ENCODE results near the gene CMSS1. TPM values are rescaled to one million over a fixed set of nuclear protein-coding genes. Genes with fewer than 3 reads are reported as not detected.

Gene CMSS1
- total RNA-seq, 4 donors from 2014 or later: 1.3 to 9.9 (median 2.3) TPM

DNA sequence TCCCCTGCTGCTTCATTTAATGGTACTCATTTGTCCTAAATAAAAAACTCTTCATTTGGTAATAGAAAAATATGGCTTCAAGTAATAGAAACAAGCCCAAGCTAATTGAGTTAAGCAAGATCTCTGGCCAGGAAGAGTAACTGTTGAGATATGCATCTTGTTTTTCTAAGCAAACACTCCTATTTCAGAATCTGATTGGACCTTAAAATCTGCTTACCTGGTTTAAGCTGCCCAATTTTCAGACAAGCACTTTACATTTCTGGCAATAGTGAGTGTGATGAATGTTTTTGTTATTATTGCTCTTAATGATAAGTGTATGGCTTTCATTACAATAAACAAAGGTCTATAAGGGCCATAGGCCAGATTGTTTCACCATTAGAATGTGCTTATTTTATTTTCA lies 86.2 kb downstream of the CMSS1 start:
- no peak for DNase-seq
- Histone ChIP-seq H3K36me3 (no peaks in the 10 kb centered on the region), H3K27me3 (no peaks in the 10 kb centered on the region), H3K4me3 (no peak overlapping the region), H3K4me1 (no peaks in the 10 kb centered on the region), H3K27ac (no peak overlapping the region), H3K9me3 (no peaks in the 10 kb centered on the region)
- TF ChIP-seq, protein P1, sequence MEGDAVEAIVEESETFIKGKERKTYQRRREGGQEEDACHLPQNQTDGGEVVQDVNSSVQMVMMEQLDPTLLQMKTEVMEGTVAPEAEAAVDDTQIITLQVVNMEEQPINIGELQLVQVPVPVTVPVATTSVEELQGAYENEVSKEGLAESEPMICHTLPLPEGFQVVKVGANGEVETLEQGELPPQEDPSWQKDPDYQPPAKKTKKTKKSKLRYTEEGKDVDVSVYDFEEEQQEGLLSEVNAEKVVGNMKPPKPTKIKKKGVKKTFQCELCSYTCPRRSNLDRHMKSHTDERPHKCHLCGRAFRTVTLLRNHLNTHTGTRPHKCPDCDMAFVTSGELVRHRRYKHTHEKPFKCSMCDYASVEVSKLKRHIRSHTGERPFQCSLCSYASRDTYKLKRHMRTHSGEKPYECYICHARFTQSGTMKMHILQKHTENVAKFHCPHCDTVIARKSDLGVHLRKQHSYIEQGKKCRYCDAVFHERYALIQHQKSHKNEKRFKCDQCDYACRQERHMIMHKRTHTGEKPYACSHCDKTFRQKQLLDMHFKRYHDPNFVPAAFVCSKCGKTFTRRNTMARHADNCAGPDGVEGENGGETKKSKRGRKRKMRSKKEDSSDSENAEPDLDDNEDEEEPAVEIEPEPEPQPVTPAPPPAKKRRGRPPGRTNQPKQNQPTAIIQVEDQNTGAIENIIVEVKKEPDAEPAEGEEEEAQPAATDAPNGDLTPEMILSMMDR (IDR thresholded peaks at IDR 0.05): no peak
- no peak for TF ChIP-seq POLR2A (IDR thresholded peaks at IDR 0.05)

DNA sequence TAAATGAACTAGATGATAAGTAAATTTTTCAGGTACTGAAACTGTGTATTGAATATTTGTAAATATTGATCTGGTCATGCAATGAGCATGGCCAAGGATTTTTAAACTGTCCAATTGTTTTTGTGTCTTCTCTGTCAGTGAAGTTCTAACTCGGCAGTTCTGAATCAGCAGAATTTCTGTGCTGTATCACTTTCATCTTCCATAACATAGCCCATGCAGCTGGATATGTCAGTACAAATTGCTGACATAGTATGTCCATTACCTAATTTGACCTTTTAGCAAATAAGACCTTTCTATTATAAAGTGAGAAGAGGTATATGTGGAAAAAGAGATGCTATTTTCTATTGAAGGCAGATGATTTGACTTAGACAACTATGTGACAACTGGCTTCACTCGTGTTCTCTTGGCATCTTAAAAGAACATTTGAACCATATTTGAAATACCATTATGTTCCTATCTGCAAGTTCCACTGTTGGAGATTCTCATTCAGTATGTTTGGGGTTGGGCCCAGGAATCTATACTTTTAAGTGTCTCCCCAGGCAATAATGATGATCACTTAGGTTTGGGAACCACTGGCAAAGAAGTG lies 90.4 kb downstream of the CMSS1 start:
- no peaks in the 10 kb centered on the region for H3K27me3 ChIP-seq
- no peak for TF ChIP-seq POLR2A (IDR thresholded peaks at IDR 0.05)
- TF ChIP-seq, protein P1 (IDR thresholded peaks at IDR 0.05): no peak
- H3K4me1 ChIP-seq: no peaks in the 10 kb centered on the region
- no peaks in the 10 kb centered on the region for H3K9me3 ChIP-seq
- no peak overlapping the region for H3K4me3 ChIP-seq
- H3K36me3 ChIP-seq: no peaks in the 10 kb centered on the region
- DNase-seq: no peak
- no peak overlapping the region for H3K27ac ChIP-seq

DNA sequence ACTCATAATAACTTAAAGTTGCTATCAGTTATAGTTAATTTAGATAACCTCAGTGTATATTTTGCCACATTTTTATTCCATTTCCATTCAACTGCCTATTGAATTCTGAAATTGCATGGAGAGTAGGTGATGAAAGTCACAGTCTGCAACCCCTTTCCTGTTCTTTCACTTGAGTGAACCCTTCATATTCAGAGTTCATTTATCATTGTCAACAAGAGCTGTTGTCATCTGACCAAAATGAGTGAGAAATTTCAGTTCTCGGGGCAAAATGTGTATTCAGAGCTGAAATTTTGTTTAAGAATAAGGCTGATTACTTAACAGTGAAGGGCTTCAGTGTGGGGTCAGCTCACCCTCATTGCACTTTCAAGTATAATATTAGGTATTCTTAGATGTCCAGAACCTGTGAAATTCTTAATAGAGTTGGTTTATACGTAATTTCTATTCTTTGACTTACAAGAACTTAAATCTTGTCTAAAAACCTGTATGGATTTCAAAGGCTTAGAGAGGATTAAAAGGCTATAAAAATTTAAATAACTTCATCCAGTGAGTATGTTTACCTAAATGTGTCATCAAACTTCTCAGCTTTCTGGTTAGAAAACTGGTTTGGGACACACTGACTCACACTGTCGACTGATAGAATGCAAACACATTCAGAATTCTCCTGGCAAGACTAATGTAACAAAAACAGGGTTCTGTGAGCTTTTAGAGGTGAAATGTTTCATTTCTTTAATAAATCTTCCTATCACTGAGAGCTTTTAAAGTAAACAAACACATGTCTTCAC lies 92.2 kb downstream of the CMSS1 start:
- TF ChIP-seq, protein P1 (IDR thresholded peaks at IDR 0.05): no peak
- no peak for TF ChIP-seq POLR2A (IDR thresholded peaks at IDR 0.05)
- no peak for DNase-seq
- Histone ChIP-seq H3K9me3 (no peaks in the 10 kb centered on the region), H3K27ac (no peak overlapping the region), H3K36me3 (no peaks in the 10 kb centered on the region), H3K4me3 (no peak overlapping the region), H3K4me1 (no peaks in the 10 kb centered on the region), H3K27me3 (no peaks in the 10 kb centered on the region)

DNA sequence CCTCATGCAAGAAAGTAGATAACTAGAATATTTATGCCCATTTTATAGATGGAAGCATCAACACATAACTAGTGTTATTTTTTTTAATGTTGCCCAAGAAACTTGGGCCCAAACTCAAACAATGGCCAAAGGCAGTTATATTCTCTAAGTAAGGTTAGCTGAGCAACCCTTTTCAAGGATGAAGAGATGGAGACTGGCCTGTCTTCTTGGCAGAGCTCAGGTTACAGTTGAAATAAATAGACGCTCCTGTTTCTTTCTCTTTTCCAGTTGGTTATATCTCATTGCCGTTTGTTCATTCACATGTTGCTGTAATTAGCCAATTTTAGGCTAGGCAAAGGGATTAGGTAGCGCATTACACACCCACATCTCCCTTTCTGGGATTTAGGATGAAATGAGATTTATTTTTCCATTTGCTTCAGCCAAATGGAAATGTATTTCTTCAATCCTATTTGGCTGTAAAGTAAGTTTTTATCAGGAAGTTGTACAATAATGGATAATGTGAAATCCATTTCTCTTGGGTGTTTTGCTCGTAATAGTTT lies 93.2 kb downstream of the CMSS1 start:
- H3K4me3 ChIP-seq: no peak overlapping the region
- no peak for DNase-seq
- no peaks in the 10 kb centered on the region for H3K9me3 ChIP-seq
- no peak overlapping the region for H3K27ac ChIP-seq
- no peaks in the 10 kb centered on the region for H3K36me3 ChIP-seq
- no peaks in the 10 kb centered on the region for H3K27me3 ChIP-seq
- no peaks in the 10 kb centered on the region for H3K4me1 ChIP-seq
- TF ChIP-seq POLR2A (IDR thresholded peaks at IDR 0.05): no peak

DNA sequence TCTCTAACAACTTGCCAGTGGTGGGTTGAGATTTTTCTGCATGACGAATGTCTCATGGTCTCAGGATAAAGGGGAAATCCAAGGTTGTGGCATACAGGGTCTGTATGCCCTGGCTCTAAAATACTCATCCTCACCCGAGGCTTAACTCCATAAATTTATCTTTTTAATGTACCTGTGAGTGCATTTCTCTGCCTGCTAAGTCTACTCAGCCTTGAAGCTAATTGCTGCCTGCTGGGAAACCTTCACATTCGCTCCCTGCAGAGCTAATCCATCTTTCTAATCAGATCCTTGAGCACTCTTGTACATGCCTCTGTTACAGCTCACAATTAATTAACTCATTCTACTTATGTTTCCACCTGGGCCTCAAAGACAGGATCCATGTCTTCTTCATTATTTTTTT lies 93.8 kb downstream of the CMSS1 start:
- DNase-seq: no peak
- H3K27me3 ChIP-seq: no peaks in the 10 kb centered on the region
- no peak overlapping the region for H3K27ac ChIP-seq
- TF ChIP-seq, protein P1 (IDR thresholded peaks at IDR 0.05): no peak
- TF ChIP-seq POLR2A (IDR thresholded peaks at IDR 0.05): no peak
- H3K36me3 ChIP-seq: no peaks in the 10 kb centered on the region
- H3K4me3 ChIP-seq: no peak overlapping the region
- H3K9me3 ChIP-seq: no peaks in the 10 kb centered on the region
- H3K4me1 ChIP-seq: no peaks in the 10 kb centered on the region

DNA sequence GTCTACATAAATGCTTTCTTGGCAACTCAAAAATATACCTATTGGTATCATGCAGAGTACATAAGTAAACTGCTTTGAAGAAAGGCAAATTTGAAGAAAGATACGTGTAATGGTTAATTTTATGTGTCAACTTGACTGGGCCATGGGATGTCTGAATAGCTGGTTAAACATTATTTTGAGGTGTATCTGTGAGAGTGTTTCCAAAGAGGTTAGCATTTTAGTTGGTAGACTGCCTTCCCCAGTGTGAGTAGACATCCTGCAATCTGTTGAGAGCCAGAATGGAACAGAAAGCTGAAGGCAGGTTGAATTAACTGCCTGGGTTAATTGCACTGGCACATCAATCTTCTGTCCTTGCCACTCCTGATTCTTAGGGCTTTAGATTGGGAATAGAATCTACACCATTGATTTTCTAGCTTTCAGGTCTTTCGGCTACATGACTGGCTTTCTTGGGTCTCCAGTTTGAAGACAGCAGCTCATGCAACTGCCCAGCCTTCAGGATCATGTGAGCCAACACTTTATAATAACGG lies 98.3 kb downstream of the CMSS1 start:
- no peak overlapping the region for H3K4me3 ChIP-seq
- DNase-seq: no peak
- TF ChIP-seq, protein P1 (IDR thresholded peaks at IDR 0.05): no peak
- no peak for TF ChIP-seq POLR2A (IDR thresholded peaks at IDR 0.05)
- H3K9me3 ChIP-seq: no peaks in the 10 kb centered on the region
- H3K27ac ChIP-seq: no peak overlapping the region
- no peaks in the 10 kb centered on the region for H3K36me3 ChIP-seq
- H3K27me3 ChIP-seq: no peaks in the 10 kb centered on the region
- H3K4me1 ChIP-seq: peaks cover 0 to 13% (median under 1%) of the 10 kb centered on the region in 4 donors

Data from Peyer's patch (tissue), 4 donors.